IPS DF 6.9 (cell line): ENCODE measurements around the gene OR5H2.

Source experiments
- DNase-seq: peaks from one replicate; pipeline ENCODE4 v3.0.0-alpha.2; 2013; ENCODE audit warnings: low read depth, low spot score
- H3K27ac ChIP-seq: one replicate; pipeline ENCODE4 v1.5.1; 2013; ENCODE audit warnings: low read length, control low read depth
- H3K27me3 ChIP-seq: 2 replicates; pipeline ENCODE4 v1.6.1; 2013; ENCODE audit warnings: mild to moderate bottlenecking, low read length; ENCODE audit not compliant: control insufficient read depth, insufficient read depth
- H3K36me3 ChIP-seq: 2 replicates; pipeline ENCODE4 v1.6.1; 2013; ENCODE audit warnings: low read length; ENCODE audit not compliant: control insufficient read depth, insufficient read depth
- H3K4me1 ChIP-seq: 2 replicates; pipeline ENCODE4 v1.6.1; 2013; ENCODE audit warnings: low read length; ENCODE audit not compliant: control insufficient read depth, insufficient read depth
- H3K4me3 ChIP-seq: 2 replicates; pipeline ENCODE4 v1.5.1; 2013; ENCODE audit warnings: mild to moderate bottlenecking, low read length
- H3K9me3 ChIP-seq: 2 replicates; pipeline ENCODE4 v1.6.1; 2013; ENCODE audit warnings: low read length, inconsistent platforms; ENCODE audit not compliant: control insufficient read depth, insufficient read depth
- WGBS: extraction: QIAGEN DNeasy Blood & Tissue Kit; methylation state at CpG from one replicate; pipeline ENCODE4 v1.1.7; 2013; ENCODE audit warnings: mixed read lengths, missing lambda C conversion rate; ENCODE audit not compliant: insufficient read length, insufficient coverage; 5-methylcytosine and 5-hydroxymethylcytosine counted together

The OR5H2 gene

DNA sequence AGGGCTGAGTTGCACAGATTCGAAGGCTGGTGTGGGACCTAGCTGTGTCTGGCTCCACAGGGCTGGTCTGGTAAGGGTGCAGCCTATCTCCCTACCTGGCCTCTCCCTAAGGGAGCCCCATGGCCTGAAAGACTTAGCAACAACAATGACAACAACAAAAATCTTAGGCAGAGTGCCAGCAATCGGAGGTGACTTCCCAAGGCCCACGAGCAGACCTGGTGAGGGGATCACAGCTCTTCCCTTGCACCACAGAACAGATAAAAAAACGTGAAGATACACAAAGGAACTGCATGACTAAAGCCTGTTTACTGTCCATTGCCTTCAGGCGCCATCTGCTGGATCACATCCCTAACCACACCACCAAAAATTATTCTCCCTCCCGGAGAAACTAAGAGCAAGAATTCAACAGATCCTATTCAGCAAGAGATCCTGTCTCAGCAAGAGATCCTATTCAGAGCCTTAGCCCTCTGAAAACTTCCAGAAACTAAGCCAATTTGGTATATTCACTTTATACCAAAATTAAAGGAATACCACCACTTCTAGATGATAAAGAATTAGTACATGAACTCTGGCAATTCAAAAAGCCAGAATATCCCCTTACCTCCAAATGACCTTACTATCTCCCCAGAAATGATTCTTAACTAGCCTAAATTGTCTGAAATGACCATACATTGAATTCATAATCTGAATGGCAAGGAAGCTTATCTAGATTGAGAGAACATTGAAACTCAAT is 47.3 kb downstream of the OR5H2 start:
- H3K27me3 ChIP-seq, result no peaks in the 10 kb centered on the region
- no CpG with 5 or more reads among the region's 6 CpGs for WGBS
- no peak for DNase-seq
- no peak overlapping the region for H3K27ac ChIP-seq
- H3K4me1 ChIP-seq, result peaks cover 6% of the 10 kb centered on the region
- no peak overlapping the region for H3K4me3 ChIP-seq
- no peaks in the 10 kb centered on the region for H3K36me3 ChIP-seq
- H3K9me3 ChIP-seq, result no peaks in the 10 kb centered on the region

DNA sequence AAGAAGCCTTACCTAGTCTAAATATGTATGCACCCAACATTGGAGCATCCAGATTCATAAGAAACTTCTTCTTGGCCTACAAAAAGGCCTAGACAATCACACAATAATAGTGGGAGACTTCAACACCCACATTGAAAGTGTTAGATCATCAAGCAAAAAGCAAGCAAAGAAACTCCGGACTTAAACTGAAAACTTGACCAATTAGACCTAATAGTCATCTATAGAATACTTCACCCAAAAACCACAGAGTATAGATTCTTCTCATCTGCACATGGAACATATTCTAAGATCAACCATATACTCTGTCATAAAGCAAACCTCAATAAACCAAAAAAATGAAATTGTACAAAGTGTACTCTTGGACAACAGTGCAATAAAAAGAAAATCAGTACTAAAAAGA is 49.0 kb downstream of the OR5H2 start:
- H3K9me3 ChIP-seq, result no peaks in the 10 kb centered on the region
- H3K4me3 ChIP-seq, result no peak overlapping the region
- no peaks in the 10 kb centered on the region for H3K27me3 ChIP-seq
- H3K27ac ChIP-seq, result no peak overlapping the region
- no peaks in the 10 kb centered on the region for H3K36me3 ChIP-seq
- WGBS, result no CpG with 5 or more reads among the region's 1 CpG
- peaks cover 6% of the 10 kb centered on the region for H3K4me1 ChIP-seq
- no peak for DNase-seq
